ENCODE results near the gene LMO2. TPM values are rescaled to one million over a fixed set of nuclear protein-coding genes. Genes with fewer than 3 reads are reported as not detected.

LMO2 gene
- total RNA-seq, 1 experiment from 2014 or later: 0.64 TPM

GRCh38 chr11:33869481-33870422 is 22.1 kb downstream of the LMO2 start:
- H3K27me3 ChIP-seq (ENCODE audit: control insufficient read depth, insufficient read depth, low read length): peaks cover 46% of the 10 kb centered on the region
- DNase-seq (ENCODE audit: low read depth, low spot score) (no peak), ATAC-seq (peak; percentile 70)
- no peaks in the 10 kb centered on the region for H3K9me3 ChIP-seq (ENCODE audit: control insufficient read depth, insufficient read depth, low read depth, low read length)
- no peak overlapping the region for H3K27ac ChIP-seq (ENCODE audit: low read length)
- in situ Hi-C loops (cut with HindIII; ENCODE audit: low pct_unique_long_range_greater_than_20kb, low sequenced_read_pairs) (no loop called here), intact Hi-C loops (cut with micrococcal nuclease; ENCODE audit: unreplicated experiment) (no loop called here)
- peak overlapping the region; percentile 48 to 66 for H3K4me3 ChIP-seq (ENCODE audit: low read depth in 2 of 2, low read length in 2 of 2)
- no peaks in the 10 kb centered on the region; the same call in 1 of the 2 replicates for H3K36me3 ChIP-seq (ENCODE audit: control insufficient read depth, insufficient read depth, low read length)
- POLR2A ChIA-PET: interaction anchor here (0.5 kb wide), 1 partner anchor 715 kb away, joined by 3 read pairs; no protein-coding TSS in a partner anchor
- peaks cover 6% of the 10 kb centered on the region for H3K4me1 ChIP-seq (ENCODE audit: control insufficient read depth, insufficient read depth, low read length)
- no TSS peak for BruUV-seq (replicated peaks)
- TF ChIP-seq CTCF (IDR thresholded peaks at IDR 0.05): no peak
- no peak for TF ChIP-seq TCF7L2 (IDR thresholded peaks at IDR 0.05; ENCODE audit: low read depth, low read length)
- CTCF ChIA-PET: no interaction called here

DNA sequence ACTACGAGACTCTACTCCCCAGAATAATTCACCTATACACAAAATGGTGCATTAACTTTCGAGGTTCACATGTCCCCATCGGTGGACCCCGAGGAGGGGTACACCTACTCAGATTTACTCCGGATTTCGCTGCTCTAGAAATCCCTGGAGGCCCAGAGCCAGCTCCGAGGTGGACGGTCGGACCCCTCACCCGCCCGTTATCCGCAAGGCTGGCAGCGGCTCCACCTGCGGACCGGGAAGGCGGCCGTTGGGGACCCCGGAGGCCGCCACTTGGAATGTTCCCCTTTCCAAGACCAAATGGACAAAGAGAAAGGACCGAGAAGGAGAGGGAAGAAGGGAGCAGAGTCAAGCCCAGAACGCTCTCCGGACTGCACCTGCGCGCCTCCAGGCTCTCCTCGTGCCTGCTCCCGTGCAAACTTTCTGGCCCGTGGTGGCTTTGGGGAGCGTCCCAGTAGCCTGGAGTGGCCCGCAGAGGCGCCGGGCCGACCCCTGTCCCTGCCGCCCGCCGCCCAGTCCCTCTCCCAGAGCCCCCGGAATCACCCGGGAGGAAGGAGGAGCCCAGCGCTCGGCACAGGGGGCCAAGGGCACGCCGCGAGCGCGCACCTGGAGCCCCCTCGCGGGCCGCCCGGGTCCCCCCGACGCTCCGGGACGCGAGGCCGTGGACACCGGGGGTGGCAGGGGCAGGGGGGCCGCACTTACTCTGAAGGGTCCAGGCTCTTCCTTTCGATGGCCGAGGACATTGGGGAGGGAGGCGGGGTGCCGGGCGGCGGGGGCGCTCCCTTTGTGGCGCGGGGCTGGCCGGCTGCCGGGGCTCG is 23.0 kb downstream of the LMO2 start:
- Histone ChIP-seq H3K4me1 (ENCODE audit: control insufficient read depth, insufficient read depth, low read length) (peaks cover 6% of the 10 kb centered on the region), H3K36me3 (ENCODE audit: control insufficient read depth, insufficient read depth, low read length) (no peaks in the 10 kb centered on the region; the same call in 1 of the 2 replicates), H3K27me3 (ENCODE audit: control insufficient read depth, insufficient read depth, low read length) (peaks cover 44% of the 10 kb centered on the region), H3K9me3 (ENCODE audit: control insufficient read depth, insufficient read depth, low read depth, low read length) (no peaks in the 10 kb centered on the region), H3K27ac (ENCODE audit: low read length) (no peak overlapping the region), H3K4me3 (ENCODE audit: low read depth in 2 of 2, low read length in 2 of 2) (peak overlapping the region; percentile 29 to 48; a peak in 3 of 4 replicates)
- BruUV-seq (replicated peaks): no TSS peak
- intact Hi-C loops (cut with micrococcal nuclease; ENCODE audit: unreplicated experiment) (no loop called here), in situ Hi-C loops (cut with HindIII; ENCODE audit: low pct_unique_long_range_greater_than_20kb, low sequenced_read_pairs) (no loop called here)
- DNase-seq (ENCODE audit: low read depth, low spot score) (no peak), ATAC-seq (peak; percentile 53)
- ChIA-PET CTCF (no interaction called here), POLR2A (interaction anchor here (0.5 kb wide), 1 partner anchor 714 kb away, joined by 3 read pairs; no protein-coding TSS in a partner anchor)
- TF ChIP-seq SIN3A (IDR thresholded peaks at IDR 0.05; ENCODE audit: borderline replicate concordance, insufficient read depth, low read depth, low read length): no peak
- TF ChIP-seq TCF7L2 (IDR thresholded peaks at IDR 0.05; ENCODE audit: low read depth, low read length): no peak
- no peak for TF ChIP-seq POLR2AphosphoS5 (IDR thresholded peaks at IDR 0.05; ENCODE audit: low read depth, low read length)
- TF ChIP-seq, protein P1, sequence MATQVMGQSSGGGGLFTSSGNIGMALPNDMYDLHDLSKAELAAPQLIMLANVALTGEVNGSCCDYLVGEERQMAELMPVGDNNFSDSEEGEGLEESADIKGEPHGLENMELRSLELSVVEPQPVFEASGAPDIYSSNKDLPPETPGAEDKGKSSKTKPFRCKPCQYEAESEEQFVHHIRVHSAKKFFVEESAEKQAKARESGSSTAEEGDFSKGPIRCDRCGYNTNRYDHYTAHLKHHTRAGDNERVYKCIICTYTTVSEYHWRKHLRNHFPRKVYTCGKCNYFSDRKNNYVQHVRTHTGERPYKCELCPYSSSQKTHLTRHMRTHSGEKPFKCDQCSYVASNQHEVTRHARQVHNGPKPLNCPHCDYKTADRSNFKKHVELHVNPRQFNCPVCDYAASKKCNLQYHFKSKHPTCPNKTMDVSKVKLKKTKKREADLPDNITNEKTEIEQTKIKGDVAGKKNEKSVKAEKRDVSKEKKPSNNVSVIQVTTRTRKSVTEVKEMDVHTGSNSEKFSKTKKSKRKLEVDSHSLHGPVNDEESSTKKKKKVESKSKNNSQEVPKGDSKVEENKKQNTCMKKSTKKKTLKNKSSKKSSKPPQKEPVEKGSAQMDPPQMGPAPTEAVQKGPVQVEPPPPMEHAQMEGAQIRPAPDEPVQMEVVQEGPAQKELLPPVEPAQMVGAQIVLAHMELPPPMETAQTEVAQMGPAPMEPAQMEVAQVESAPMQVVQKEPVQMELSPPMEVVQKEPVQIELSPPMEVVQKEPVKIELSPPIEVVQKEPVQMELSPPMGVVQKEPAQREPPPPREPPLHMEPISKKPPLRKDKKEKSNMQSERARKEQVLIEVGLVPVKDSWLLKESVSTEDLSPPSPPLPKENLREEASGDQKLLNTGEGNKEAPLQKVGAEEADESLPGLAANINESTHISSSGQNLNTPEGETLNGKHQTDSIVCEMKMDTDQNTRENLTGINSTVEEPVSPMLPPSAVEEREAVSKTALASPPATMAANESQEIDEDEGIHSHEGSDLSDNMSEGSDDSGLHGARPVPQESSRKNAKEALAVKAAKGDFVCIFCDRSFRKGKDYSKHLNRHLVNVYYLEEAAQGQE (IDR thresholded peaks at IDR 0.05; ENCODE audit: insufficient read depth in 1 of 2, low read depth in 2 of 2, low read length in 1 of 2): no peak
